HG03045 (cell line): ENCODE measurements around the gene TMEM190.

Experiments
- ATAC-seq: cut with Tn5 transposase; IDR thresholded peaks from one replicate; pipeline ENCODE4 v1.9.1; 2021; ENCODE audit warnings: mild to moderate bottlenecking, moderate library complexity; ENCODE audit not compliant: unreplicated experiment

The TMEM190 gene

DNA sequence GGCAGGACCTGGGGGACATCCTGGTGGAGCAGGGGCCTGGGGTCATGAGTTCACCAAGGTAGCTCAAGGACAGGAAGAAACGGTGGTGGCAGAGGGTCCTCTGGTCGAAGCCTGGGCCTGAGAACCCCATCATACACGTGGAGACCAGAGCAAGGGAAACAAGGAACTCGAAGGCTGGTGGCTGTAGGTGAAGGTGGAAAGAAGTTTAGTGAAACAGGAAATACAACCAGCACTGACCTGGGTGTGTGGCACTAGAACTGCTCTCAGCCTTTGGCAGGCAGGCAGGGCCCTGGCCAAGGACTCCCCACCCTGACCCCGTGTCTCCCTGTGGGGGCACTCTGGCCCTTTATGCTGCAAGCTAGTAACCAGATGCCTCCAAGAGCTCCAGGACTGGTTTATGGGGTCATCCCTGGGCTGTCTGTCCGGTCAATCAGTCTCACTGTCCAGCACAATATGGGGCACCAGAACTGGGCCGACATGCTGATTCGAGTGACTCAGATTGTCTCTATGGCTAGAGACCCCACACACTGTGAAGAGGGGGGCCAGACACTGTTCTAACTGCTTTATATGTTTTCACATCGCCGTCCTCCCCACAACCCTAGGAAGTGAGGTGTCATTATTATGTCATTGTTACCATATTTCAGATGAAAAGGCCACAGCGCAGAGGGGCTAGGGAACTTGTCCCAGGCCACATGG lies 25.9 kb upstream of the TMEM190 start:
- ATAC-seq, result no peak

DNA sequence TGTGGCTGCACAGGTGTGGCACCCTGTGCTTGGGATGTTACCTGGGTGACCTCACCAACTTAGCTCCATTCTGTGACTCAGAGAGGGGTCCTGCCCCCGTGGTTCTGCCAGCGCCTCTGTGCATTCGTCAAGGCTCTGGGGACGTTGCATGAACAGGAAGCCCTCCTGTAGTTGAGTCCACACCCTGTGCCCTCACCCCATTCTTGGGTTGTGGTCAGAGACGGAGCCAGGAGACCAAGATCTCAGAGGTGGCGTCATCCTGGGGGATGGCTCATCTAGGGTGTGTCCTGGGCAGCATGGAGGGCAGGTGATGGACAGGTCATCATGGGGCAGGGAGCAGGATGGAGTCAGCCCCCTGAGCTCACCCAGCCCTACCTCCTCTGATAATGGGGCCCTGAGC lies 24.6 kb upstream of the TMEM190 start:
- ATAC-seq, result no peak

DNA sequence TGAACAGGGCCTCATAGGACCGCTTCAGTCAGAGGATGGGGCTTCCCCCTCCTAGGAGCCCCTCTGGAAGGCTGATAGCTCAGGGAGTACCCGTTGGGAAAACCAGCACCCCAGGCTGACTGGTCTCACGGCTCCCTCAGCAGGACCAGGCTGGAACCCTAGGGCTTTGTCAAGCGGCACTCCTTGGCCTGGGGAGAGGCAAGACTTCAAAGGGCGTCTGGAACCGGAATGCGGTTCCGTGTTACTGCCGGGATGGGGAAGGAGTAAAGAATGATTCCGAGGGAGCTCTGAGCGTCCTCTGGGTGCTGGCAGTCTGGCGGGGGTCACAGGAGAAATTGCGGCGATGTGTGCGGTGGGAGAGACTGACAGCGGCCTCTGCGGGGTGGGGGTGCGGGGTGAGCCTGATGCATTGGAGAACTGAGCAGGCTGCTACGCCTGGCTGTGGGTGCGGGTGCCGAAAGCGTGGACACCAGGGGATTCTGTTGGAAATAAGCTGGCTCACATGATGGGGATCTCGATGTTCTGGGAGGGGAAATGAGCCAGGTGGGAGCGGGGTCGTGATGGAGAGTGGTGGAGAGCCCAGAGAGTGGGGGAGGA lies 24.0 kb upstream of the TMEM190 start:
- ATAC-seq, result no peak

DNA sequence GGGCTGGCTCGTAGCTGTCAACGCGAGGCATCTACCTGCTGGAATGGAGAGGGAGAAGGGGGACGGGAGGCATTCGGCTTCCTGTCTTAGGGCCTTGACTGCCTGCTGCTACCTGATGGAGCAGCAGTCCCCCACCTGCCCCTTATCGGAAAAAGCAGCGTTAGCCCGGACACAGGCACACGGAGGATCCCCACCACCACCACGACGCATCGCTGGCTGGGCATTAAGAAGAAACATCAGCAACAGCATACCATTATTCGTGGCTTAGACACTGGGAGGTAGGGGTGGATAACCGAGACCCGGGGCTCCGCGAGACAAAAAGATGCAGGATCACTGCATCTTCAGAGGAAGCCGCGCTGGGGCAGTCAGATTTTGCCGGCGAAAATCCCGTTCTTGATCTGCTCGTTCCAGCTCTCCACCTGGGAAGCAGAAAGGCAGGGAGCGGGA lies 23.2 kb upstream of the TMEM190 start:
- no peak for ATAC-seq

DNA sequence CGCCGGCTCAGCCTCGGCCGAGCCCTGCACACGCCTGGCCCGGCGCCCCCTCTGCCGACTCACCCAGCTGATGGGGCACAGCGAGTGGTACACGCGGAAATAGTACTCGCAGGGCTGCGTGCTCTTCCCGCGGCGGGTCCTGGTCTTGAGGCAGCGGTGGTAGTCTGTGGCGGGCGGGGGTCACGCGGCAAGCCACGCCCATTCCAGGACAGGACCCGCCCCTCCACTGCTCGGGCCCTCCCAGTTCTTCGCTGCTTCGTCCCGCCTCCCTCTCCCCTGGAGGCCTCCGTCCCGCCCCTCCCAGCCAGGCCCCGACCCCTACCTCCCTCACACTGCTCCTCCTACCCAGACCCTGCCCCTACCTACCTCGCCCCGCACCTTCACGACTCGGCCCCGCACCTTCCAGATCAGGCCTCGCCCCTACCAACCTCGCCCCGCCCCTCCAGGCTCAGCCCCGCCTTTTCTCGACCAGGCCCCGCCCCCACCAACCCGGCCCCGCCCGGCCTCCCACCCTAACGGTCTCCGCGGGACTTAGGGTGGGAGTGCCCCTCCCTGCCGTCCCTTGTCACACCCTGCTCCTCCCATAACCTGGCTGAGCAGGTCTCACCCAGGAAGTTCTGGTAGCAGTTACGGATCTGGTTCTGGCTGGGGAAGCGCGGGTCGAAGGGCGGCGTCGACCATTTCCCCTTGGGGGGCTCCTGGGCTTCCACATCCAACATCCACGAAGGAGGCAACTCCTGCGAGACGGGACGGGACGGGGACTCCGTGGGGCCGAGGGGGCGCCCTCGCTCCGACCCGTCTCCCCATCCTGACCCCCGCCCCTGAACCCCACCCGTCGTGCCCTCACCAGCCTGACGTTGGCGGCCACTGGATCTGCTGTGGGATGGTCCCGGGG lies 22.6 kb upstream of the TMEM190 start:
- no peak for ATAC-seq

DNA sequence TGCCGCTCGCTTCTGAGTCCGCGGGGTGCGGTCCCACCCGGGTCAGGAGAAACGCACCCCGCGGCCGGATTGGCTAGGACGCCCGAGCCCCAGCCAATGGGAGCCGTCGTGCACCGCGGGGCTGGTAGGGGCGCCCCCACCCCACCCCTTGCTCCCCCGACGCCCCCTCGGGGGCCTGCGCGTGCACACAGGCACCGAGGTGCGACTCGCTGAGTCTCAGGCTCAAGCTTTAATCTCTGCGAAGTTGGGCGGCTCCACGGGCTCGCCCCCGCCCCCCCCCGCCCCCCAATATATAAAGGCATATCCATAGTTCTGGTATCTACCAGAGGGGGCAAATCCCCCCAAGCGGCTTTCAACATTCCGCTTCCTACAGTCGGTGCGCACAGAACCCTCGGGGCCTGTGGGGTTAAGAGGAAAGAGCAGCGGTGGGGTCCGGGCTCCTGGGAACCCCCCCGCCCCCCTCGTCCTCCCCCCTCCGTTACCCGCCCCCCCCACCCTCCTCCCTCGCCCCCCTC lies 21.9 kb upstream of the TMEM190 start, which contains the start of gene COX6B2:
COX6B2 (minus strand) TSS at position 22 of the 515 bp plus-strand sequence. CDS start 198 bp downstream, outside the sequence.
- no peak for ATAC-seq

DNA sequence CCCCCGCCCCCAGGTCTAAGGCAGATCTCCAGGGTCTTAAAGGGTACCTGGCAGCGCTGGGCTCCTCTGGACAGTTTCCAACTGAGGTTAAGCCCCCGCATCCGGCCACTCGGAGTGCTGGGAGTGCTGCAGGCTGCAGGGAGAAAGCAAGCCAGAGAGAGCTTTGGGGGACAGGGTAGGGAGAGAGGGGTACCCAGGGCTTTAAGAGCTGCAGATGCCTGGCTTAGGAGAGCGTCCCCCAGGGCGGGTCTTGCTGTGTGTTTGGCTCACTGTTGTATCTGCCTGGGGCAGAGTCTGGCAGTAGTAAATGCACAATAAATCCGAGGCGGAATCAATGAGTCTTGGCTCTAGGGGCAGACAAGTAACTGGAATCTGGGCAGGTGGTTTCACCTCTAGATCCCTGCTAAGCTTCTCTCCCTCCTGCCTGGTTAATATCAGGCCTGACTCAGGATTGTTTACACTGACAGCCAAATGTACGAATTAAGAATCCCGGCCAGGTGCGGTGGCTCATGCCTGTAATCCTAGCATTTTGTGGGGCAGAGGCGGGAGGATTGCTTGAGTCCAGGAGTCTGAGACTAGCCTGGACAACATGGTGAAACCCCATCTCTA lies 21.3 kb upstream of the TMEM190 start:
- no peak for ATAC-seq

DNA sequence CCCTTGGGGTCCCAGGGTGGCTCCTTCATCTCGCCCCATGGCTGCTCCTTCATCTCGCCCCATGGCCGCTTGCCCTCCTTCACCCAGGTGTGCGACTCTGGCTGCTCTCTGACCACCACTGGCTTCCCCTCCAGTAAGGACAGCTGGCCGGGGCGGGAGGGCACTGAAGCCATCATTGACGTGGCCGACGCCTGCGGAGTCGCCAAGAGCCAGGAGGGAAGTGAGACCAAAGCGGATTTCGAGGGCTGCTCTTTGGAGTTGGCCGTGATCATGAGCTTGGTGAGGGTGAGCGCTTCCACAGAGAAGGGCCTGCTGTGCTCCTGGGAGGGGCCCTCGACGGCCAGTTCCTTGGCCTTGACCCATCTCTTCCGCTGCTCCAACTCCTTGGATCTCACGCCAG lies 18.1 kb upstream of the TMEM190 start:
- no peak for ATAC-seq

DNA sequence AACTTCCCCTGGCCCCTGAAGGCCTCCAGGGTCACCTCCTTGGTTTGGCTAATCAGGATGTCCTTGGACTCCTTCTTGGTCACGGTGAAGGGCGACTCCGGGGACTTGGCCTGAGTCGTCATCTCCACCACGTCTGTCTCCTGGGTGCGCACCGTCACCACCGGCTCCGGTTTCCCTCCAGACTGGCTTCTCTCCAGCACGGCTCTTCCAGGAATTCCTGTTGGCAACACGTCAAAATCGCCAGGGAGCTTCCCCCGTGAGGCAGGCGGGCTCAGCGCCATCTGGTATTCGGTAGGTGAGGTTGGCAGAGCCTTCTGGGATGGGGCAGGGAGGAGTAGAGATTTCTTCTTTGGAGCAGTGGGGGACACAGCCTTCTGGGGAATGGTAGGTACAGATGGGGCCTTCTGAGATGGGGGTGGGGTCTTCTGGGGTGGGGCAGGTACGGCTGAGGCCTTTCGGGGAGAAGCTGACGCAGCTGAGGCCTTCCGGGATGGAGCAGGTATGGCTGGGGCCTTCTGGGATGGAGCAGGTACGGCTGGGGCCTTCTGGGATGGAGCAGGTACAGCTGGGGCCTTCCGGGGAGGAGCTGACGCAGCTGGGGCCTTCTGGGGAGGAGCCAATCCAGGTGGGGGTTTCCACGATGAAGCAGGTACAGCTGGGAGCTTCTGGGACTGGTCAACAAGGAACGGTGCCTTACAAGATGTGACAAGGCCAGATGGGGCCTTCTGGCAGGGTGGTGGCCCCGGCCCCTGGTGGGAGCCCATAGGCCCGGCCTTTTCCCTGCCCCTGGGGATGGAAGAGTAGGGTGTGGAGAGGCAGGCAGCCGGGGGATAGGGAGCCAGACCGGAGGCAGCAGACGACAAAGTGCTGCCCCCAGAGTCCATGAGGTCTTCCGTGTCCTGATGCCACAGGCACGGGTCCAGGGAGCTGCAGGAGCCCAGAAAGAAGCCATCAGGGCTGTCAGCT lies 17.4 kb upstream of the TMEM190 start:
- ATAC-seq, result no peak

DNA sequence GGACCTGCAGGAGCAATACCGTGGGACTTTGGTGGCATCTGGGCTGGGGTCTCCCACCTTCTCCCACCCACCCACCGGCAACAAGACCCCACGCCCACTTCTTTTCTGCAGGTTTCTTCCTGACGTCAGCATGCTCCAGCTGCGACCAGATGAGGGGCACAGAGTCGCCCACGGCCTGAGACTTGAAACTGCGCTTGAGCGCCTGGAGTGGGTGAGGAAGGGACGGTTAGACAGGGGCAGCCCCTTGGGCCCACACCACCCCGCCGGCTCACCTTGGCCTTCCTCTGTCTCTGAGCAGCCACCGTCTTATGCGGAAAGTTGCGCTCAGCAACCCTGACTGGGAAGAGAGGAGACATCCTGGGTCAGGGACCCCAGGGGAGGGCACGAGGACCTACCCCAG lies 15.7 kb upstream of the TMEM190 start:
- no peak for ATAC-seq

DNA sequence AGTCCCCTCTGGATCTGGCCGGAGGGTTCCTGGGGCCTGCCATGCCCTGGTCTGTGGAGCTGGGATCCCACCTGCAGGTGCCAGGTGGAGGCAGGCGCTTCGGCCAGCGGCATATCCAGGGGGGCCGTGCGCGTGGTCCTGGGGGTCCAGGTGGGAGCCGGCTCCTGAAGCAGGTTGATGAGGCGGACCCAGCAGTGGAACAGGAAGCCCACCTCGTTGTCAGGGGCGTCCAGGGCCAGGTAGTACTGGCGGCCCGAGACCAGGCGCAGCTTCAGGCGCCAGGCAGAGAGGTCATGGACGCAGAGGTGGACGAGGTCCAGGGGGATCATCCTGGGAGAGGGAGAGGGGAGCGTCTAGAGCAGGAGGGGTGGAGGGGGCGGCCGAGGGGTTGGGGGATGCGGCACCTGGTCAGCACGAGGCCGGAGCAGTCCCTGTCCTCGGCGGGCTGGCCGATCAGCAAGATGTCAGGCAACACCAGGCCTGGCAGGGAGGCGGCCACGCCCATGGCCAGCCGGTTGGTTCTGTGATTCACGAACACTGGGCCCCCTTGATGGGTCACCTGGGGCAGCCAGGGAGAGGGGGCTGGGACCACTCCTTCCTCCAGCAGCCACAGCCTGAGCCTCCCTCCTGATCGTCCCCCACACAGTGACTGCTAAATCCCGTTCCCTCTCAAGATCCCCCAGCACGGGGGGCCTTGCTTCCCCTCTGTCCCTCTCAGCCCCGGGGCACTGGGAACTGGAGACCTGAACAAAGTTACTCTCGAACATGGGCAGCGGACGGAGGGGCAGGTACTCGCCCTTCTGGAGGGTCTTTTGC lies 14.2 kb upstream of the TMEM190 start:
- no peak for ATAC-seq

DNA sequence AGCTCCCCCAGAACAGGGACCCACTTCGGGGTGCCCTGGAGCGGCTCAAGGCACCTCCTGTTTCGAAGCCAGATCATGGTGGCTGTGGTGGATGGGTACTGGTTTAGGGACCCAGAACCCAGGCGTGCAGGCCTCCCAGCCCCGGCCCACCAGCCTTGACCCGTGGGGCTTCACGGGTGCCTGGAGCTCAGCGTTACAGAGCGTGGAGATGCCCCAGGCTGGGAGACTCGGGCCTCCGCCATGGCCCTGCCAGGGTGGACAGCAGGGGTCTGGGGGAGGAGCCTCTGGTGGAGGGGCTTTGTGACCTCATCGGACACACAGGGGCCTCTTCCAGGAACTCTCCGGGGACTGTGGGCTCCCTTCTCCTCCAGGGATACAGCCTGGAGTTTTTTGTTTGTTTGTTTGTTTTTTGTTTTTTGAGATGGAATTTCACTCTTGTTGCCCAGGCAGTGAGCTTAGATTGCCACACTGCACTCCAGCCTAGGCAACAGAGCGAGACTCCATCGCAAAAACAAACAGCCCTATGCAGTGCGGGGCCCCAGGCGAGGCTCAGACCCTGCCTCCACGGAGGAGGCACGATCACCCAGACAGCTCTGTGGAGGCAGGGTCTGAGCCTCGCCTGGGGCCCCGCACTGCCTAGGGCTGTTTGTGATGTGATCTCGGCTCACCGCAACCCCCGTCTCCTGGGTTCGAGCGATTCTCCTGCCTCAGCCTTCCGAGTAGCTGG lies 13.5 kb upstream of the TMEM190 start, which contains the start of gene GARIN5B:
GARIN5B (minus strand) TSS at position 271 of the 727 bp plus-strand sequence; CDS start at position 77, 194 bp downstream.
- ATAC-seq, result no peak

DNA sequence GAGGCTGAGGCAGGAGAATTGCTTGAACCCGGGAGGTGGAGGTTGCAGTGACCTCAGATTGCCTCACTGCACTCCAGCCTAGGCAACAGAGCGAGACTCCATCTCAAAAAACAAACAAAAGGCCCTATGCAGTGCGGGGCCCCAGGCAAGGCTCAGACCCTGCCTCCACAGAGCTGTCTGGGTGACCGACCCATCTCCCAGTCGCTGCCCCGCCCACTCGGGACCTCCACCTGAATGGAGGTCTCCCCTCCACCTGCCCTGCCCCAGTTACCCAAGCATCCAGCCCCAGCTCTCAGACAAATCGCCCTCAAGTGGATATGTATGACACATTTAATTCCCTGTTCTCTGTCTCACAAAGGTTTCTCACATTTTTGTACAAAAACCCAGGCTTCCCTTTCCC lies 11.4 kb upstream of the TMEM190 start:
- no peak for ATAC-seq

DNA sequence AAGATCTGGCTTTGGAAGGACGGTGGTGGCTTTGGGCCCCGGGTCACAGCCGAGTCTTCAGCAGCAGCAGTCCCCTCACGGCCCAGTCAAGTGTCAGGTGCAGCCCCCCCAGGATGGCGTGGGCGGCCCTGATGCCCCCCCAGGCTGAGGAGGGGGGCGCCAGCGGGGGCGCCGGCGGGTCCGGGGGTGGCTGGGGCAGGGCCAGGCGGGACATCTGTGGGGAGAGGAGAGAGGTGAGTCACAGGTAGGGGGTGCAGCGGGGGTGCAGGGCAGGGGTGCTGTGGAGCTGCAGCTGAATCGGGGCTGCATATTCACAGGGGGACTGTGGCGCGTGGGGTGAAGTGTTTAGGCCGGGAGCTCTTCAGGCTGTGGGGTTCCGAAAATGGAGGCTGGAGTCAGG lies 10.7 kb upstream of the TMEM190 start:
- ATAC-seq, result no peak

DNA sequence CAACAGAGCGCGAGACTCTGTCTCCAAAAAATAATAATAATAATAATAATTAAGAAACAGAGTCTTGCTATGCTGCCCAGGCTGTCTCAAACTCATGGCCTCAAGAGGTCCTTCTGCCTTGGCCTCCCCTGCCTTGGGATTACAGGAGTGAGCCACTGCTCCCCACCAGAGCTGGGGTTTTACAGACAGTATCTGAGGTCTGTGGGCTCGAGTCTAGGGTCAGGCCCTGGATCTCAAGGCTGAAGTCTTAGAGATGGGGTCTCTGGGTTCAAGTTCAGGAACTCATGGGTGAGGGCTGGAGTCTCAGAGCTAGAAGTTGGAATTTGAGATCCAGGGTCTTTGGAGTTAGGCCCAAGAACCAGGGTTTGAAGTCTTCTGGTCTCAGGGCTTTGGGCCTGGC lies 9.8 kb upstream of the TMEM190 start:
- ATAC-seq, result no peak

DNA sequence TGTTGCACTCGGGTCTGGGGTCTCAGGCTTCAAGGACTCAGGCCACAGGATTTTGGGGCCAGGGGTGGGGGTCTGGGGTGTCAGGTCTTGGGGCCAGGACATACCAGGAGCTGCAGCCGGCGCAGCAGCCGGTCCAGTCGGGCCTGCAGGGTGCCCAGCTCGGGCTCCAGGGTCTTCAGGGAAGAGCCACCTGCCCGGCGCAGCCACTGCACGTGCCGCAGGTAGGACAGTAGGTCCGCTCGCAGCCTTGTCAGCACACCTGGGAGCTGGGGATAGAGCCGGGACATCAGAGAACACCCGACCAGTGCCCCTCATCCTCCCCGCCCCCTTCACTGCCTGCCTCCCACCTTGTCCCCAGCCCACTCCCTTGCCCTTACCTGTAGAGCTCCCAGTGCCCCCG lies 8.5 kb upstream of the TMEM190 start:
- ATAC-seq, result no peak

DNA sequence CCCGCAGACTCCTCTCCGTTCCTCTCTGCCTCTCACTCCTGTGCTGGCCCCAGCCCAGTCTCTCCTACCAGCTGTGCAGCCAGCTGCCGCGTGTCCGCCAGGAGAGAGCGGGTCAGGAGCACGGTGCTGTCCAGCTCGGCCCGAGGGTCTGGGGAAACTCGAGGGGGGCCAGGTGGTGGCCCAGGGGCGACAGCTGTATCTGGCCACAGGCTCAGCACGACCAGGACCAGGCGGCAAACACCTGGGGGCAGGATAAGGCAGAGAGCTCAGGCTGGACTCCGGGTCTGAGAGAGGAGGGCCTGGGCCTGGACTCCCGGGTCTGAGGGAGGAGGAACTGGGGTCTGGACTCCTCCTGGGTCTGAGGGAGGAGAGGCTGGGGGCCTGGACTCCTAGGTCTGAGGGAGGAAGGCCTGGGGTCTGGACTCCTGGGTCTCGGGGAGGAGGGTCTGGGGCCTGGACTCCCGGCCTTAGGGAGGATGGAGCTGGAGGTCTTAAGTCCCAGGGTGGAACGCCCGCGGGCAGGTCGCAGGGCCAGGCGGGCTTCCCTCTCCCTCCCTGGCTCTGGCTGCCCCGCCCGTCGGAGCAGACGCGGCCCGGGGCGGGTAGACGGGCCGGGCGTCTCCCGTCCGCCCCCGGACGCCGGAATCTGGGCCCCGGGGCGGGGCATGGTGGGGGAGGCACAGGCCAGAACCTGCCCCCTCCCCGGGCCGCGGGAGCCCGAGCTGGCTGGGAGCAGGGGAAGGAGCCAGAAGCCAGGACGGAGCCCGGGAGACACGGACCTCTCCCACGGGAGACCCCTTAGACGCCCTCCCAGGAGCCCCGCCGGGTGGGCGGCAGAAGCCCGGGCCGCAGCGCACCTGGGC lies 7.7 kb upstream of the TMEM190 start:
- no peak for ATAC-seq
